LNCAP (cell line): ENCODE data around the gene KMT2A.

Experiments
- CTCF ChIP-seq: fragments of 450-650 bp; IDR thresholded peaks from 2 replicates; pipeline ENCODE4 v1.5.1; 2017; ENCODE audit warnings: mild to moderate bottlenecking

KMT2A gene

GRCh38 chr11:118448294-118448693 lies 12.0 kb downstream of the KMT2A start:
- no peak for TF ChIP-seq CTCF

- no peak for TF ChIP-seq CTCF
Observed at GRCh38 chr11:118449316-118449918, 13.1 kb downstream of the KMT2A start.

- TF ChIP-seq CTCF: no peak
Observed at GRCh38 chr11:118450451-118450850, 14.2 kb downstream of the KMT2A start.

GRCh38 chr11:118462178-118462577 lies 25.9 kb downstream of the KMT2A start:
- TF ChIP-seq CTCF: no peak

- no peak for TF ChIP-seq CTCF
Observed at GRCh38 chr11:118471030-118471429, 34.7 kb downstream of the KMT2A start.

- no peak for TF ChIP-seq CTCF
Observed at GRCh38 chr11:118473537-118473936, 37.2 kb downstream of the KMT2A start.

- TF ChIP-seq CTCF: no peak
Observed at GRCh38 chr11:118476676-118477075, 40.4 kb downstream of the KMT2A start.

- no peak for TF ChIP-seq CTCF
Observed at GRCh38 chr11:118484405-118484804, 48.1 kb downstream of the KMT2A start.
